ENCODE data around the gene PINLYP.

The PINLYP gene

GRCh38 chr19:43548706-43549105, 26.9 kb upstream of the PINLYP start:
- no peak for DNase-seq (ENCODE audit: low read depth, low spot score)

GRCh38 chr19:43551399-43552197, 24.0 kb upstream of the PINLYP start:
- DNase-seq (ENCODE audit: low read depth, low spot score): no peak

GRCh38 chr19:43552198-43552450, 23.5 kb upstream of the PINLYP start:
- no peak for DNase-seq (ENCODE audit: low read depth, low spot score)

GRCh38 chr19:43552616-43553015, 23.0 kb upstream of the PINLYP start:
- DNase-seq (ENCODE audit: low read depth, low spot score): no peak

GRCh38 chr19:43553656-43554055, 21.9 kb upstream of the PINLYP start:
- no peak for DNase-seq (ENCODE audit: low read depth, low spot score)

- DNase-seq (ENCODE audit: low read depth, low spot score): no peak
These were observed 21.2 kb upstream of the PINLYP start for GRCh38 chr19:43554317-43554895.

- DNase-seq (ENCODE audit: low read depth, low spot score): peak; percentile 67
These were observed 20.3 kb upstream of the PINLYP start for GRCh38 chr19:43555185-43555770.

GRCh38 chr19:43560687-43561086, 14.9 kb upstream of the PINLYP start:
- no peak for DNase-seq (ENCODE audit: low read depth, low spot score)

- no peak for DNase-seq (ENCODE audit: low read depth, low spot score)
These were observed 14.2 kb upstream of the PINLYP start for GRCh38 chr19:43561139-43561970.

GRCh38 chr19:43562226-43562697, 13.3 kb upstream of the PINLYP start:
- no peak for DNase-seq (ENCODE audit: low read depth, low spot score)

GRCh38 chr19:43562698-43563241, 12.8 kb upstream of the PINLYP start:
- DNase-seq (ENCODE audit: low read depth, low spot score): peak; percentile 55

GRCh38 chr19:43563816-43564457, 11.7 kb upstream of the PINLYP start:
- no peak for DNase-seq (ENCODE audit: low read depth, low spot score)

GRCh38 chr19:43564800-43565199, 10.8 kb upstream of the PINLYP start:
- DNase-seq (ENCODE audit: low read depth, low spot score): no peak

GRCh38 chr19:43569657-43570056, 5.9 kb upstream of the PINLYP start:
- no peak for DNase-seq (ENCODE audit: low read depth, low spot score)

GRCh38 chr19:43570174-43570791, 5.3 kb upstream of the PINLYP start:
- DNase-seq (ENCODE audit: low read depth, low spot score): no peak

GRCh38 chr19:43572171-43572588, 3.4 kb upstream of the PINLYP start:
- no peak for DNase-seq (ENCODE audit: low read depth, low spot score)

- DNase-seq (ENCODE audit: low read depth, low spot score): no peak
These were observed 1.0 kb upstream of the PINLYP start for GRCh38 chr19:43574424-43575155.

- no peak for DNase-seq (ENCODE audit: low read depth, low spot score)
These were observed 616 bp downstream of the PINLYP start for GRCh38 chr19:43575955-43576878.

GRCh38 chr19:43578787-43579186, 3.2 kb downstream of the PINLYP start:
- no peak for DNase-seq (ENCODE audit: low read depth, low spot score)
